Calu3 (cell line): ENCODE results near the gene OR4L1. TPM values are rescaled to one million over a fixed set of nuclear protein-coding genes. Genes with fewer than 3 reads are reported as not detected.

ENCODE experiments used
- Bru-seq: library from RNA; stranded (reverse); fragments of 400-500 nt; gene quantifications from one replicate; lab custom pipeline; 2021; lab: Mats Ljungman, UMichigan
- BruChase-seq, 2 experiments: library from RNA; stranded (reverse); fragments of 400-500 nt; gene quantifications; one replicate each; lab custom pipeline; 2021; lab: Mats Ljungman, UMichigan
- BruUV-seq: library from RNA; stranded (reverse); fragments of 400-500 nt; replicated peaks from 2 replicates; lab custom pipeline; 2021; lab: Mats Ljungman, UMichigan
- CTCF ChIA-PET: fragments of 300-600 bp; sonication (Branson Sonifier 250); formaldehyde crosslinking; loops from one replicate; lab custom pipeline; 2022; ENCODE audit warnings: antibody characterized with exemption; lab: Charles Lee
- DNase-seq: peaks from one replicate; pipeline ENCODE4 v3.0.0; 2022
- H3K27ac Mint-ChIP-seq: one replicate; pipeline ENCODE4 v1.8.0; 2022; ENCODE audit warnings: mixed read lengths; ENCODE audit not compliant: unreplicated experiment
- H3K27me3 Mint-ChIP-seq: one replicate; pipeline ENCODE4 v1.8.0; 2022; ENCODE audit warnings: mixed read lengths; ENCODE audit not compliant: unreplicated experiment
- H3K36me3 Mint-ChIP-seq: one replicate; pipeline ENCODE4 v1.8.0; 2022; ENCODE audit warnings: mild to moderate bottlenecking, moderate library complexity, mixed read lengths; ENCODE audit not compliant: insufficient read depth, unreplicated experiment
- H3K4me1 Mint-ChIP-seq: one replicate; pipeline ENCODE4 v1.8.0; 2022; ENCODE audit warnings: mild to moderate bottlenecking, low read depth, mixed read lengths; ENCODE audit not compliant: unreplicated experiment
- H3K4me3 Mint-ChIP-seq: one replicate; pipeline ENCODE4 v1.8.0; 2022; ENCODE audit warnings: mild to moderate bottlenecking, low read depth, moderate library complexity, mixed read lengths; ENCODE audit not compliant: unreplicated experiment
- H3K9me3 Mint-ChIP-seq: one replicate; pipeline ENCODE4 v1.8.0; 2022; ENCODE audit warnings: low read depth, mixed read lengths; ENCODE audit not compliant: unreplicated experiment
- intact Hi-C: fragments of 100-400 bp; cut with micrococcal nuclease; formaldehyde crosslinking; loops from one replicate; pipeline ENCODE4 v1.10.0; 2022; ENCODE audit not compliant: unreplicated experiment
- long read RNA-seq: library from polyadenylated mRNA; stranded (forward); transcript quantifications from one replicate; pipeline ENCODE4 v2.0.0, GENCODE V29; 2022
- total RNA-seq: library from RNA; stranded (reverse); gene quantifications from 2 replicates; pipeline ENCODE4 v1.2.3, GENCODE V29; 2022
- TF ChIP-seq, protein P1 (sequence below): fragments of 200-600 bp; IDR thresholded peaks from one replicate; pipeline ENCODE4 v1.8.0; 2022; ENCODE audit warnings: antibody characterized with exemption; ENCODE audit not compliant: unreplicated experiment

The OR4L1 gene, protein sequence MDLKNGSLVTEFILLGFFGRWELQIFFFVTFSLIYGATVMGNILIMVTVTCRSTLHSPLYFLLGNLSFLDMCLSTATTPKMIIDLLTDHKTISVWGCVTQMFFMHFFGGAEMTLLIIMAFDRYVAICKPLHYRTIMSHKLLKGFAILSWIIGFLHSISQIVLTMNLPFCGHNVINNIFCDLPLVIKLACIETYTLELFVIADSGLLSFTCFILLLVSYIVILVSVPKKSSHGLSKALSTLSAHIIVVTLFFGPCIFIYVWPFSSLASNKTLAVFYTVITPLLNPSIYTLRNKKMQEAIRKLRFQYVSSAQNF
- total RNA-seq = not detected in 2 replicates
- not detected for Bru-seq, nascent RNA
- BruChase-seq, experiment 1, labeled RNA remaining after a 6-hour chase = not detected
- BruChase-seq, experiment 2, labeled RNA remaining after a 2-hour chase = not detected
- long read RNA-seq = 0 reads

DNA sequence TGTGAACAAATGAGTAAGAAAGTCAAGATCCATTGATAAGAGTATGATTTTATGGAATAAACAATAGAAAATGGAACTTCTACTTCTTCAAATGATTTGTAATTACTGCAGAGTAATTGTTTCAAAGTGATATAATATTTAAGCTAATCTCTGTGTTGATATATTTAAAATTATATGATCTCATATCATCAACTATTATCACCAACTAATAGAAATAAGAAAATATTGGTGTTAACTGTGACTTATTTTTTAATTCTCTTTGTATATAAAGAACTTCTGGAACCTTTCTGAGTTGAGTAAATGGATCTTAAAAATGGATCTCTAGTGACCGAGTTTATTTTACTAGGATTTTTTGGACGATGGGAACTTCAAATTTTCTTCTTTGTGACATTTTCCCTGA, at the start of gene OR4L1:
TSS of gene OR4L1 (plus strand) at position 301 of the 400 bp plus-strand sequence. CDS start at position 301, 0 bp downstream.
- H3K4me1 Mint-ChIP-seq = no peaks in the 10 kb centered on the region
- H3K9me3 Mint-ChIP-seq = no peaks in the 10 kb centered on the region
- BruUV-seq = no TSS peak
- H3K27ac Mint-ChIP-seq = no peak within 1 kb of the TSS
- DNase-seq = no peak
- TF ChIP-seq, protein P1, sequence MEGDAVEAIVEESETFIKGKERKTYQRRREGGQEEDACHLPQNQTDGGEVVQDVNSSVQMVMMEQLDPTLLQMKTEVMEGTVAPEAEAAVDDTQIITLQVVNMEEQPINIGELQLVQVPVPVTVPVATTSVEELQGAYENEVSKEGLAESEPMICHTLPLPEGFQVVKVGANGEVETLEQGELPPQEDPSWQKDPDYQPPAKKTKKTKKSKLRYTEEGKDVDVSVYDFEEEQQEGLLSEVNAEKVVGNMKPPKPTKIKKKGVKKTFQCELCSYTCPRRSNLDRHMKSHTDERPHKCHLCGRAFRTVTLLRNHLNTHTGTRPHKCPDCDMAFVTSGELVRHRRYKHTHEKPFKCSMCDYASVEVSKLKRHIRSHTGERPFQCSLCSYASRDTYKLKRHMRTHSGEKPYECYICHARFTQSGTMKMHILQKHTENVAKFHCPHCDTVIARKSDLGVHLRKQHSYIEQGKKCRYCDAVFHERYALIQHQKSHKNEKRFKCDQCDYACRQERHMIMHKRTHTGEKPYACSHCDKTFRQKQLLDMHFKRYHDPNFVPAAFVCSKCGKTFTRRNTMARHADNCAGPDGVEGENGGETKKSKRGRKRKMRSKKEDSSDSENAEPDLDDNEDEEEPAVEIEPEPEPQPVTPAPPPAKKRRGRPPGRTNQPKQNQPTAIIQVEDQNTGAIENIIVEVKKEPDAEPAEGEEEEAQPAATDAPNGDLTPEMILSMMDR = no peak
- intact Hi-C loops = no loop called here
- H3K4me3 Mint-ChIP-seq = no peak within 1 kb of the TSS
- H3K36me3 Mint-ChIP-seq = no peaks in the 10 kb centered on the region
- CTCF ChIA-PET = no interaction called here
- H3K27me3 Mint-ChIP-seq = no peaks in the 10 kb centered on the region

DNA sequence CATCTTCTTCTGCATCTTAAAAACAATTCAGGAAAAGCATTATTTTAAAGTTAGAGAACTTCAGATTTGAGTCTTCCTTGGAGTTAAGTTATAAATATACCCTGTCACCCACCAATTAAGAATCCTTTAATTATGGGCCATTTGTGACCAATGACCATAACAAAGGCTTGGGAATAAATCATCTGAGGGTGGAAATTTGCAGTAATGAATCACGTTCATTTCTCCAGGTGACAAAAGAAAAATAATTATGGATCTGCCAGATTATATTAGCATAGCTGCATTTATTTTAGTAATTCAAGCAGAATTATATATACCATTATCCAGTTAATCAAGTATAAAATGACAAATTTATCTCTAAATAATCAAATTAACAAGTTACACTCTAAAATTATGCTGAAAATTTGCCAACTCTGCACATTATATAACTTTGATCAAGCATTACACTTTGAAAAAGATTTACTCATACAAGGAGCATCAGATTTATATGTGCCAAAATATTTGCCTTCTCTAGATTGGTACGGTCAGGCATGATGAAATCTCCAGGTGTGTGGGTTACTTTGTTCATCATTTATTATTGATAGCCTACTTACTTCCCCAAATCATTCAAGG, 40.5 kb upstream of the OR4L1 start, which contains the start of gene OR4K14:
TSS of gene OR4K14 (minus strand) at position 51 of the 609 bp plus-strand sequence. CDS start 4,114 bp downstream, outside the sequence.
- TF ChIP-seq, protein P1 = no peak
- no peak for DNase-seq
- intact Hi-C loops = no loop called here
- no TSS peak for BruUV-seq
- no peaks in the 10 kb centered on the region for H3K36me3 Mint-ChIP-seq
- H3K27me3 Mint-ChIP-seq = no peaks in the 10 kb centered on the region
- no peak within 1 kb of the TSS for H3K4me3 Mint-ChIP-seq
- CTCF ChIA-PET = no interaction called here
- no peaks in the 10 kb centered on the region for H3K4me1 Mint-ChIP-seq
- peaks cover 2% of the 10 kb centered on the region for H3K9me3 Mint-ChIP-seq
- H3K27ac Mint-ChIP-seq = no peak within 1 kb of the TSS

DNA sequence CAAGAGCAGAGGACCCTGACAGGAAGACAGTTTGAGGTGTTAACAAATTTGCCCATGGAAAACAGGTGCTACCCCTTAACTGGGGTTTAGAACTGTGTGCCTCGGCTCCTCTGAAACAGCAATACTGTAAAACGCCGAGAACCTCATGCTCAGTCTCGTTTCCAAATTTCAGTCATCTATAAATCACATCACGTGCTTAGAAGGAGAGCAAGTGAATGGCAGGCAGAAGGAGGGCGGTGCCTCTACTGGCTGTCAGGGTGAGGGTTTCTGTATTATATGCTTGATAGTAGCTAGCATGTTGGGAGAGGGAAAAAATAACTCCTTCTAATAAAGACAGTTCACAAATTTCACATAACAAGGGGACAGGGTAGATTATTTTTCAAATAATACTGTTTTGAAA, 28.8 kb upstream of the OR4L1 start:
- no TSS peak for BruUV-seq
- intact Hi-C loops = no loop called here
- Mint-ChIP-seq H3K4me3 (no peak overlapping the region), H3K9me3 (no peaks in the 10 kb centered on the region), H3K36me3 (no peaks in the 10 kb centered on the region), H3K27me3 (no peaks in the 10 kb centered on the region), H3K4me1 (no peaks in the 10 kb centered on the region), H3K27ac (no peak overlapping the region)
- CTCF ChIA-PET = no interaction called here
- DNase-seq = no peak
- TF ChIP-seq, protein P1 = no peak

DNA sequence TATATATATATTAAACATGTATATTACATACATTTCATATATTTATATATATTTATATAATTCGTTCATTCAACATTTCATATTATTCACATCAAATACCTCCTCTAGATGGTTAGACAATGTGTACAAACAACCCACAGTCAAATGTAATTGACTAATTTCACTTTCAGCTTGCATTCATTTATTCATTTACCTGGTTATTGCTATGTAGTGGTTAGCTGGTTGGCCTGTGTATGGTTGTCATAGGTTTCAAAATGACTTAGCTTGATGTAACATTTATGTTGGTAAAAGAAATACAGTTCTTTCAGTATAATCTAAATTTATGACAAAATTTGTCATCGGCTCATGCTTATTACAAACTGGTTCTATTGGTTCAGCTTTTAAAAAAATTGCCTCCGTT, 24.4 kb upstream of the OR4L1 start:
- no peaks in the 10 kb centered on the region for H3K9me3 Mint-ChIP-seq
- H3K4me1 Mint-ChIP-seq = no peaks in the 10 kb centered on the region
- no peaks in the 10 kb centered on the region for H3K36me3 Mint-ChIP-seq
- no peaks in the 10 kb centered on the region for H3K27me3 Mint-ChIP-seq
- no peak for DNase-seq
- TF ChIP-seq, protein P1 = no peak
- no peak overlapping the region for H3K4me3 Mint-ChIP-seq
- intact Hi-C loops = no loop called here
- BruUV-seq = no TSS peak
- no peak overlapping the region for H3K27ac Mint-ChIP-seq
- CTCF ChIA-PET = no interaction called here
